AG20443 (cell line): ENCODE measurements around the gene GNA14.
"Not testable (repeated sequence)": the region's sequence is repeated elsewhere in the genome, so short reads cannot be mapped to it uniquely, and the experiment has no call there.

Source experiments
- DNase-seq: peaks from one replicate; pipeline ENCODE4 v3.0.0; 2012; ENCODE audit warnings: low spot score, mixed read lengths

Gene GNA14

GRCh38 chr9:77643871-77644270 is 4.3 kb downstream of the GNA14 start:
- no peak for DNase-seq

- no peak for DNase-seq
Observed at GRCh38 chr9:77640741-77641580, 7.2 kb downstream of the GNA14 start.

DNA sequence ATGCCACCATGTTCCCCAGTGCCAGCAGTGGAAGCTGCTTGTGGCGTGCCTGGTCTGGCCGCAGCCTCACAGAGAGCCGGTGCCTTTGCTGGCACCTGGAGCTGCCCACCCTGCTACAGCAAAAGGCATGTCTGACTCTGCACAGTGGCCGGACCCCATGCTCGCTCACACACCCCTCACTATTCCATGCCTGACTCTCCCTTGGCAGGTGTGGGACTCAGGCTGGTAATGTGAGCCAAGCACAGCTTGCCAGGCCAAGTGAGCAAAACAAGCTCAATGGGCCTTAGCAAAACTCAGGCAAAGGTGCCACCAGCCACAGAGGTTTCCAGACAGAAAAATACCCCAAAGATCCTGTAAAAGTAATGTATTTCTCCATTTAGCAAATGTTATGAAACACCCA is 15.5 kb downstream of the GNA14 start:
- DNase-seq, result no peak

DNA sequence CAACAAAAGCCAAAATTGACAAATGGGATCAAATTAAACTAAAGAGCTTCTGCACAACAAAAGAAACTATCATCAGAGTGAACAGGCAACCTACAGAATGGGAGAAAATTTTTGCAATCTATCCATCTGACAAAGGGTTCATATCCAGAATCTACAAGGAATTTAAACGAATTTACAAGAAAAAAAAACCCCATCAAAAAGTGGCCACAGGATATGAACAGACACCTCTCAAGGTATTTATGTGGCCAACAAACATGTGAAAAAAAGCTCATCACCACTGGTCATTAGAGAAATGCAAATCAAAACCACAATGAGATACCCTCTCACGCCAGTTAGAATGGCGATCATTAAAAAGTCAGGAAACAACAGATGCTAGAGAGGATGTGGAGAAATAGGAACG is 19.3 kb downstream of the GNA14 start:
- not testable (repeated sequence) for DNase-seq

DNA sequence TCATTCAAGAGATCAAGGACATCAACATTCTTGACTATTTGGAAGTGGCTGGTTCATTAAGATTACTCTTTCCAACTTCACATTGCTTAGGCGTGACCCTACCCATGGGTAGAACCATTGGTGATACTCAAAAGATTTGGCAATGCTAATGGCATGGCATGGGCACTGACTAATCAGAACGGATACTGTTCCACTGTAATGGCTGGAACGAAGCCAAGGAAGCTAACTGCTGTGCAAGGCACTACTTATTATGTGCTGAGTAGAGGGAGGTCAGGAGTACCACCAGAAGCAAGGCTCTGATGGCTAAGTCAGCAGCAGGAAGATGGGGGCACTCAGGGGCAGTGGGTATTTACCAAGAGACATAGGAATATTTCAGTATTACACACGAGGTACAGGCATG is 31.9 kb downstream of the GNA14 start:
- DNase-seq, result no peak

GRCh38 chr9:77614645-77615044 is 33.5 kb downstream of the GNA14 start:
- DNase-seq, result peak; percentile 17

DNA sequence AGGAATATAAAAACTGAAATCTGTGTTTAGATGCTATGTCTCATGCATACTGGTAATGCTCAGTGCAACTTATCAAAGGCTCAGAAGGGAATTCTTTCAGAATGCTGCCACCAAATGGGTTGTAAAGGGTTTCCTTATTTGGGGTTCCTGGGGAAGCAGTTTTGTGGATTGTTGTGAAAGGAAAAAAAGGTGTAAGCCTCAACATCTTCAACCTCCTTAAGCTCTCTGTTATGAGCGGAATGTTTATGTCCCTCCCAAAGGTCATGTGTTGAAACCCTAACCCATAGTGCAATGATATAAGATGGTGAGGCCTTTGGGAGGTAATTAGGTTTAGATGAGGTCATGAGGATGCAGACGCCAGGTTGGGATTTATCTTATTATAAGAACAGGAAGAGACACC is 41.6 kb downstream of the GNA14 start:
- DNase-seq, result no peak

DNA sequence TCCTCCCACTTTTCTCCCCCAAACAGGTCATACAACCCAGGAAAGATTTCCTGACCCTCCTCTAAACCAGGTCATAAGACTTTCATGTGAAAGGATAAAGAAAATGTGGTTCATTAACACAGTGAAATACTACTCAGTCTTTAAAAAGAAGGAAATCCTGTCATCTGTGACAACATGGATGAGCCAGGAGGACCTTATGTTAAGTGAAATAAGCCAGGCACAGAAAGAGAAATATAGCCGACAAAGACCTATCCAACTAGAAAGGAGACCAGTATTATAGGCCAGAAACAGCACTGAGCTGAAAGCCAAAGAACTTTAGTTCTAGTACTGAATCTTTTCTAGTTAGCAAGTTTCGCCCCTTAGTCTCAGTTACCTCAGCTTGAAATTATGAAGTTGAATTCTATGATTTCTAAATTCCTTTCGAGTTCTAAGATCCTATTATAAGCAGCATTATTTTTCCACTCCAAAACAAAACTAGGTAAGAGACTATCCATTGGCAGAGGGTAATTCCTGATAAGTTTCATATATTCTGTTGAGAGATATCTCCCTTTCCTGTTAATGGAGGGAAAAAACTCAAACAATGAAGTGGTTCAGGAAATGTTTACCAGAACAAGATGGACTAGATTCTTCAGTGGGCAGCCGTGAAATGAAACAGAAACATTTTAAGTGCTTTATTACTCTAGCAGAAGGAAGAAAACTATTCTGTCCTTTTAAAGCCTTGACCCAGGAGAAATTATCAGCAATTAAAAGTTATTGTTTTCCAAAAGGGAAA is 42.5 kb downstream of the GNA14 start:
- DNase-seq, result no peak

GRCh38 chr9:77604316-77604715 is 43.8 kb downstream of the GNA14 start:
- no peak for DNase-seq

GRCh38 chr9:77602852-77603251 is 45.3 kb downstream of the GNA14 start:
- no peak for DNase-seq

DNA sequence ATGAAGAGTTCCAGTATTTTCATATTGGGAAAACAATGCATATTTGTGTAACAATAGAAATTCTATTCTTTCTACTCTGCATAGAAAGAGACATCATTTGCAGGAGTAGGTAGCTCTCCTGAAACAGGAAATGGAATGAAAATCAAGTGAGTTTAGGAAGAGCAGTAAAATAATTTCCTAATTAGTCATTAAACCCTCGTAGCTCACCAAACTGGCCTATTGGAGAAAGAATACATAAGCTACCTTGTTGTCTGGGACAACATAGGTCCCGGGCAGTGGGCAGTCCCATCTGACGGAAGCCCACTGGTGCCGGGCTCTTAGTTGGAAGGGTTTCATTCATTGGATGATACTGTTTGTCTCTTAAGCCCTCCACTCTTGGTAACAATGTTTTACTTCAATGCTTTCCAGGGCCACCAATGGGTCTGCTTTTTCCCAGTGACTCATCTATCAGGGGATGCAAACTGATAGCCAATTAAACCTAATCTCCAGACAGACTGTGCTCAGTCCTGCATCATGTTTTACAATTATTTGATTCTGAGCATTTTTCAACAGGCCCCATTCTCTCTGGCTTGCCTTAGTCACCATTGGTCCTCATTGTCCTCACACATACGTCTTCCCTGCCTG is 46.5 kb downstream of the GNA14 start:
- no peak for DNase-seq

DNA sequence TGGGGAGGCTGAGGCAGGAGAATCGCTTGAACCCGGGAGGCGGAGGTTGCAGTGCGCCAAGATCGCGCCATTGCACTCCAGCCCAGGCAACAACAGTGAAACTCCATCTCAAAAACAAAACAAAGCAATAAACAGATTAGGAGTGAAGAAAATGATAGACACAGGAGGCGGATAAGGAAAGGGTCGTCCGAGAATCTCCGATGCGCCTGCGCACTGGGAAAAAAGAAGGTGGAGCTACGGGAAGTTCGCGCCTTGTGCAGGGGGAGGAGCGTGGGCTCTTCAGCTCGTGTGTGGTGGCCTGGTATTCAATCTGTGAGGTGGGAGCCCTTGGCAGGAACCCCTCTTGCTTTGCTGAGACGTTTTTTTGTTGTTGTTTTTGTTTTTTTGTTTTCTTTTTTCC is 47.3 kb downstream of the GNA14 start:
- no peak for DNase-seq

GRCh38 chr9:77599492-77599891 is 48.6 kb downstream of the GNA14 start:
- DNase-seq, result no peak

GRCh38 chr9:77598991-77599390 is 49.1 kb downstream of the GNA14 start:
- DNase-seq, result no peak

DNA sequence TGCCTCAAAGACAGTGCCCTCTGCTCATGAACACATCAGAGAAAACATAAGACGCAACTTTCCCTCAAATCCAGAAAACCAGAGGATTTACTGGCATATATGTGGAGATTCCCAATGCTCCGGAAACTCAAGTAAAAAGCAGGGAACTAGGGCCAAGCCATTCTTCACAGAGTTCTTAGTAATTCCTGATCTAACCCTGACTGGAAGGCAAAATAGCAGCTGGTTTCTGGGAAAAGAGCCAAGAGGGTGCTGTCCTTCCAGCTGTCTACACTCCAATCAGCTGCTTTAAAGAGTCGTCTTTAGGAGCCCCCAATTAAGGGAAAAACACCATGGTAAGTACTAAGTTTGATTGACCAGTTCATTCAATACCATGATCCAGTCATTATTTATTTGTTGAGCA is 49.6 kb downstream of the GNA14 start:
- peak; percentile 18 for DNase-seq

DNA sequence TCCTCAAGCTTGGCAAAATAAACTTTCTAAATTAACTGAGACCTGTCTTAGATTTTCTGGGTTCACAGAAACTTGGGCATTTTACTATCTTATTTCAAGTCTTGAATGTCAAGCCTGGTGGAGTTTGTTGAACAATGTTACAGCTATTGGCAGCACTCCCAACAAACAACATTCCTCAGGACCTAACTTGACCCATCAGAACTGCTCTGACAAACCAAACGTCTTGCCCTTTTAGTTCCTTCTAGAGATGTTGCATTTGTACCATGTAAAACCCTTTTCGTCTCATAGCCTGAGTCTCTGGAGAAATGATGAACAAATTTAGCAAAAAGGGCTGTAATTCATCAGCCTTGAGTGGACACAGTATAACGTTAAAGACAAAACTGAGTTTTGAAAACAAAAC is 51.1 kb downstream of the GNA14 start:
- no peak for DNase-seq

GRCh38 chr9:77595426-77596095 is 52.6 kb downstream of the GNA14 start:
- DNase-seq, result no peak

GRCh38 chr9:77594963-77595362 is 53.2 kb downstream of the GNA14 start:
- no peak for DNase-seq

DNA sequence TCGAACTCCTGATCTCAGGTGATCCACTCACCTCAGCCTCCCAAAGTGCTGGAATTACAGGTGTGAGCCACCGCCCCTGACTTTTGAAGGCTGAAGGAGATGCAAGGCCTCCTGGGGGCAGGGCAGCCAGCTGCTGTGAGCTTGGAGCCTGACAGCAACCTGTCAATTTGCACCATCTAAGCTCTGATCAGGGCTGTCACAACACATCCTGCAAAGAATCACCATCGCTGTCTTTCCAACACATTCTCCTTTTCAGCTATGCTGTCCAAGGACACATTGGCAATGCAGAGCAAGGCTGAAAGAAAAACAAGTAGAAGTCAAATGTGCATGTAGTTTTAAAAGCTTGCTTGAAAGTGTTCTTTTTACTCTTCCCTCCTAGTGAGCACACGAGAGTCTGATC is 54.6 kb downstream of the GNA14 start:
- no peak for DNase-seq

DNA sequence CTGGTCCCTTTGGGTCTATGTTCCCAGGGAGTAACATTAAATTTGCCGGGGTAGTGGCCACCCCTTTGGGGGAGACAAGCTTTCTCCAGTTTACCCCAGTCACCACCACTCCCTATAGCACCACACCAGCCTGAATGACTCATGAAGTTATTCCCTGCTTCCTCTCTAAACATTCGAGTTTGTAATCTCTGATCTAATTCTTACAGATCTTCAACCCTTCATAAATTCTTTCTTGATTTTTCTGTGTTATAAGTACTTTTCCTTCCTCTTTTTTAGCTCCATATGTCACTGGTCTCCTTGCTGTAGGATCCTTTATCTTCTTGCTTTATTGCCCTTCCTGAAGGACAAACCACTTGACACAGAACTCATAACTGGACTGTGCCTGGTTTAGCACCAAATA is 55.6 kb downstream of the GNA14 start:
- DNase-seq, result no peak

- DNase-seq, result no peak
Observed at GRCh38 chr9:77589046-77589795, 58.9 kb downstream of the GNA14 start.
